HG03342 (cell line): Measurements from ENCODE around the gene CCR3.

Experiments used
- ATAC-seq: cut with Tn5 transposase; IDR thresholded peaks from one replicate; pipeline ENCODE4 v1.9.1; 2021; ENCODE audit warnings: mild to moderate bottlenecking, moderate library complexity; ENCODE audit not compliant: unreplicated experiment

The CCR3 gene

GRCh38 chr3:46270474-46270873, 28.2 kb downstream of the CCR3 start:
- no peak for ATAC-seq

GRCh38 chr3:46271209-46271745, 29.0 kb downstream of the CCR3 start:
- ATAC-seq = no peak

- ATAC-seq = no peak
These were observed 29.8 kb downstream of the CCR3 start for GRCh38 chr3:46272028-46272451.

GRCh38 chr3:46276497-46277099, 34.3 kb downstream of the CCR3 start:
- no peak for ATAC-seq

GRCh38 chr3:46277476-46277875, 35.2 kb downstream of the CCR3 start:
- ATAC-seq = no peak

GRCh38 chr3:46278816-46279672, 36.8 kb downstream of the CCR3 start:
- no peak for ATAC-seq

GRCh38 chr3:46280105-46280797, 38.0 kb downstream of the CCR3 start:
- ATAC-seq = no peak

GRCh38 chr3:46281551-46281950, 39.3 kb downstream of the CCR3 start:
- no peak for ATAC-seq

- no peak for ATAC-seq
These were observed 39.8 kb downstream of the CCR3 start for GRCh38 chr3:46282041-46282440.

GRCh38 chr3:46282696-46283095, 40.4 kb downstream of the CCR3 start:
- no peak for ATAC-seq

GRCh38 chr3:46283881-46284450, 41.7 kb downstream of the CCR3 start:
- no peak for ATAC-seq

GRCh38 chr3:46284981-46285683, 42.9 kb downstream of the CCR3 start:
- ATAC-seq = no peak

GRCh38 chr3:46285931-46286619, 43.8 kb downstream of the CCR3 start:
- ATAC-seq = no peak

- ATAC-seq = no peak
These were observed 44.8 kb downstream of the CCR3 start for GRCh38 chr3:46286947-46287565.

- no peak for ATAC-seq
These were observed 47.3 kb downstream of the CCR3 start for GRCh38 chr3:46289551-46289950.

- ATAC-seq = no peak
These were observed 47.7 kb downstream of the CCR3 start for GRCh38 chr3:46289966-46290365.

GRCh38 chr3:46291046-46291445, 48.8 kb downstream of the CCR3 start:
- no peak for ATAC-seq

- ATAC-seq = no peak
These were observed 50.9 kb downstream of the CCR3 start for GRCh38 chr3:46293035-46293724.
